Loucy (cell line): ENCODE data around the gene C2orf81.

Experiments
- H2AFZ ChIP-seq: fragments of 200-600 bp; sonication (generic); 2 replicates; pipeline ENCODE4 v1.6.0; 2016; ENCODE audit warnings: antibody characterized with exemption, mild to moderate bottlenecking, low read length, moderate library complexity
- H3F3A ChIP-seq: fragments of 200-600 bp; 2 replicates; pipeline ENCODE4 v1.6.0; 2016; ENCODE audit warnings: antibody characterized with exemption, low read depth, mild to moderate bottlenecking
- H3K27me3 ChIP-seq: fragments of 200-600 bp; sonication (generic); 2 replicates; pipeline ENCODE4 v1.6.1; 2014; ENCODE audit warnings: low read length, mild to moderate bottlenecking; ENCODE audit not compliant: insufficient read depth, poor library complexity, severe bottlenecking
- H3K36me3 ChIP-seq: fragments of 200-600 bp; sonication (generic); 2 replicates; pipeline ENCODE4 v1.6.1; 2016; ENCODE audit warnings: low read length; ENCODE audit not compliant: insufficient read depth
- H3K4me1 ChIP-seq: fragments of 200-600 bp; sonication (generic); 2 replicates; pipeline ENCODE4 v1.5.1; 2014; ENCODE audit warnings: low read length, mild to moderate bottlenecking; ENCODE audit not compliant: insufficient read depth, poor library complexity, severe bottlenecking
- H3K4me2 ChIP-seq: fragments of 200-600 bp; sonication (generic); 2 replicates; pipeline ENCODE4 v1.6.0; 2014; ENCODE audit warnings: antibody characterized with exemption, low read length, low read depth, mild to moderate bottlenecking; ENCODE audit not compliant: poor library complexity, severe bottlenecking
- H3K4me3 ChIP-seq: fragments of 200-600 bp; sonication (generic); 2 replicates; pipeline ENCODE4 v1.5.1; 2014; ENCODE audit warnings: low read length, mild to moderate bottlenecking, mixed read lengths; ENCODE audit not compliant: poor library complexity, severe bottlenecking
- H3K79me2 ChIP-seq: fragments of 200-600 bp; sonication (generic); 2 replicates; pipeline ENCODE4 v1.6.1; 2014; ENCODE audit warnings: low read length; ENCODE audit not compliant: insufficient read depth
- H3K9ac ChIP-seq: fragments of 200-600 bp; sonication (generic); 2 replicates; pipeline ENCODE4 v1.6.0; 2014; ENCODE audit warnings: mild to moderate bottlenecking, low read depth, low read length, moderate library complexity; ENCODE audit not compliant: poor library complexity, severe bottlenecking
- H3K9me2 ChIP-seq: fragments of 200-600 bp; sonication (generic); replicated peaks from 2 replicates; pipeline ENCODE4 v1.6.1; 2016; ENCODE audit warnings: low read depth, low read length, mixed read lengths
- H3K9me3 ChIP-seq: fragments of 200-600 bp; sonication (generic); 2 replicates; pipeline ENCODE4 v1.6.1; 2014; ENCODE audit warnings: mild to moderate bottlenecking, antibody characterized with exemption, low read length, low read depth; ENCODE audit not compliant: insufficient read depth
- H4K20me1 ChIP-seq: fragments of 200-600 bp; sonication (generic); 2 replicates; pipeline ENCODE4 v1.6.0; 2014; ENCODE audit warnings: antibody characterized with exemption, low read length, mild to moderate bottlenecking; ENCODE audit not compliant: insufficient read depth, poor library complexity, severe bottlenecking
- CTCF ChIP-seq: fragments of 200-600 bp; sonication (generic); conservative IDR thresholded peaks from 2 replicates; pipeline ENCODE4 v1.5.1; 2014; ENCODE audit warnings: mild to moderate bottlenecking, antibody characterized with exemption, low read length
- EZH2phosphoT487 ChIP-seq: fragments of 200-600 bp; IDR thresholded peaks from 2 replicates; pipeline ENCODE4 v1.6.1; 2018; ENCODE audit warnings: antibody characterized with exemption, mild to moderate bottlenecking, moderate library complexity, borderline replicate concordance

C2orf81 gene

GRCh38 chr2:74401891-74402290 lies 19.5 kb downstream of the C2orf81 start:
- Histone ChIP-seq H3K36me3 (no peaks in the 10 kb centered on the region), H3K27me3 (no peaks in the 10 kb centered on the region), H3K9me2 (no peaks in the 10 kb centered on the region), H3K4me2 (no peak overlapping the region), H4K20me1 (no peaks in the 10 kb centered on the region), H3K9ac (no peak overlapping the region), H3K4me1 (peaks cover 10% of the 10 kb centered on the region), H3K4me3 (no peak overlapping the region), H3K79me2 (no peaks in the 10 kb centered on the region), H3K9me3 (no peaks in the 10 kb centered on the region), H2AFZ (no peak overlapping the region), H3F3A (no peaks in the 10 kb centered on the region)
- no peak for TF ChIP-seq CTCF
- no peak for TF ChIP-seq EZH2phosphoT487

GRCh38 chr2:74399785-74400184 lies 21.6 kb downstream of the C2orf81 start:
- TF ChIP-seq EZH2phosphoT487 (no peak), CTCF (peak; percentile 82)
- Histone ChIP-seq H3K4me3 (no peak overlapping the region), H3F3A (no peaks in the 10 kb centered on the region), H3K9me2 (no peaks in the 10 kb centered on the region), H4K20me1 (no peaks in the 10 kb centered on the region), H2AFZ (peak overlapping the region; percentile 98), H3K27me3 (no peaks in the 10 kb centered on the region), H3K36me3 (no peaks in the 10 kb centered on the region), H3K9ac (no peak overlapping the region), H3K4me2 (no peak overlapping the region), H3K9me3 (no peaks in the 10 kb centered on the region), H3K79me2 (no peaks in the 10 kb centered on the region), H3K4me1 (no peaks in the 10 kb centered on the region)

GRCh38 chr2:74396149-74396548 lies 25.3 kb downstream of the C2orf81 start:
- Histone ChIP-seq H3K4me3 (no peak overlapping the region), H3K9me2 (no peaks in the 10 kb centered on the region), H3K36me3 (no peaks in the 10 kb centered on the region), H4K20me1 (peaks cover 1% of the 10 kb centered on the region), H3K4me1 (peaks cover 2% of the 10 kb centered on the region), H3K9ac (no peak overlapping the region), H2AFZ (no peak overlapping the region), H3K9me3 (no peaks in the 10 kb centered on the region), H3K27me3 (no peaks in the 10 kb centered on the region), H3K79me2 (peaks cover 6% of the 10 kb centered on the region), H3F3A (no peaks in the 10 kb centered on the region), H3K4me2 (no peak overlapping the region)
- TF ChIP-seq EZH2phosphoT487 (no peak), CTCF (no peak)
